K562 (cell line): Measurements from ENCODE around the gene OMP. TPM values are rescaled to one million over a fixed set of nuclear protein-coding genes. Genes with fewer than 3 reads are reported as not detected.

Experiments used
- CREBBP ChIP-seq: IDR thresholded peaks from one replicate; pipeline ENCODE4 v1.6.1; 2012; ENCODE audit warnings: low read depth, mild to moderate bottlenecking, control low read depth, inconsistent platforms, low read length
- CREM ChIP-seq: IDR thresholded peaks from 2 replicates; pipeline ENCODE4 v1.6.1; 2014; ENCODE audit warnings: antibody characterized with exemption, low read depth
- CTBP1 ChIP-seq: fragments of 450-650 bp; IDR thresholded peaks from 2 replicates; pipeline ENCODE4 v1.6.1; 2016; ENCODE audit warnings: borderline replicate concordance
- CXXC5 ChIP-seq: fragments of 250-450 bp; sonication (Bioruptor Pico); IDR thresholded peaks from 2 replicates; pipeline ENCODE4 v1.8.0; 2022; ENCODE audit warnings: inconsistent platforms, mild to moderate bottlenecking, moderate library complexity
- HMGXB4 ChIP-seq: sonication (generic); formaldehyde crosslinking; IDR thresholded peaks from 2 replicates; pipeline ENCODE4 v1.8.1; 2023; ENCODE audit warnings: mild to moderate bottlenecking, missing genetic modification reagents
- MED1 ChIP-seq: sonication (generic); formaldehyde crosslinking; IDR thresholded peaks from 2 replicates; pipeline ENCODE4 v1.8.1; 2023; ENCODE audit warnings: missing genetic modification reagents, borderline replicate concordance
- NFE2L1 ChIP-seq: fragments of 450-650 bp; IDR thresholded peaks from 2 replicates; pipeline ENCODE4 v1.6.1; 2016; ENCODE audit warnings: missing genetic modification characterization, low read depth, mild to moderate bottlenecking, missing compliant biosample characterization, moderate library complexity, borderline replicate concordance
- PTTG1 ChIP-seq: fragments of 450-650 bp; IDR thresholded peaks from 2 replicates; pipeline ENCODE4 v1.6.1; 2016; ENCODE audit warnings: low read depth, mild to moderate bottlenecking, missing genetic modification characterization, missing compliant biosample characterization
- SAFB2 ChIP-seq: fragments of 200-400 bp; formaldehyde crosslinking; IDR thresholded peaks from 2 replicates; pipeline ENCODE4 v1.6.1; 2018; ENCODE audit warnings: borderline replicate concordance, low read length, low read depth, moderate library complexity; ENCODE audit not compliant: severe bottlenecking
- SFPQ ChIP-seq: fragments of 200-400 bp; formaldehyde crosslinking; IDR thresholded peaks from 2 replicates; pipeline ENCODE4 v1.6.1; 2017; ENCODE audit warnings: mild to moderate bottlenecking, low read depth, low read length, moderate library complexity
- ZNF184 ChIP-seq: sonication (generic); formaldehyde crosslinking; IDR thresholded peaks from 2 replicates; pipeline ENCODE4 v1.5.0; 2020; ENCODE audit warnings: missing genetic modification reagents
- ZNF740 ChIP-seq, 3 experiments: fragments of 200-800 bp in 1 of 3; sonication (Bioruptor generic) in 1 of 3; sonication (generic) in 1 of 3; formaldehyde crosslinking in 1 of 3; IDR thresholded peaks; 2 replicates each; pipeline versions ENCODE4 v1.6.1 to v1.8.0; 2016 to 2022; ENCODE audit warnings: mild to moderate bottlenecking in 2 of 3, missing compliant biosample characterization in 2 of 3, missing genetic modification characterization in 2 of 3, missing genetic modification reagents in 1 of 3
- polyA plus RNA-seq, 8 experiments: library from polyadenylated mRNA; depleted of rRNA in 4 of 8; stranded (reverse) in 5 of 8; unstranded in 3 of 8; fragments of >200 nt; fragmentation: Nextera tagmentation in 2 of 8; fragmentation: Illumina TruSeq in 1 of 8; extraction: Ambion mirVana in 2 of 8; extraction: Trizol in 1 of 8; gene quantifications; 2 replicates each; pipeline versions ENCODE4 v1.2.1 to v1.2.3, GENCODE V29; 2011 to 2014; ENCODE audit warnings: inconsistent platforms in 1 of 8, missing spikeins in 1 of 8
- total RNA-seq, 7 experiments: library from RNA; depleted of rRNA in 6 of 7; stranded (reverse); fragments of >200 nt in 6 of 7; fragmentation: Illumina TruSeq in 2 of 7; extraction: Trizol in 2 of 7; gene quantifications; 2 replicates each; pipeline versions ENCODE4 v1.2.1 to v1.2.3, GENCODE V29; 2011 to 2021; ENCODE audit warnings: low replicate concordance in 1 of 7
- TF ChIP-seq, protein P1 (sequence below): sonication (generic); formaldehyde crosslinking; IDR thresholded peaks from 2 replicates; pipeline ENCODE4 v1.8.0; 2022; ENCODE audit warnings: mild to moderate bottlenecking, missing genetic modification reagents

Gene OMP
- total and polyA plus RNA-seq, 9 of the 15 experiments (the other 6 are each of a cell fraction or from before 2014, with no cell fraction given), result not detected

DNA sequence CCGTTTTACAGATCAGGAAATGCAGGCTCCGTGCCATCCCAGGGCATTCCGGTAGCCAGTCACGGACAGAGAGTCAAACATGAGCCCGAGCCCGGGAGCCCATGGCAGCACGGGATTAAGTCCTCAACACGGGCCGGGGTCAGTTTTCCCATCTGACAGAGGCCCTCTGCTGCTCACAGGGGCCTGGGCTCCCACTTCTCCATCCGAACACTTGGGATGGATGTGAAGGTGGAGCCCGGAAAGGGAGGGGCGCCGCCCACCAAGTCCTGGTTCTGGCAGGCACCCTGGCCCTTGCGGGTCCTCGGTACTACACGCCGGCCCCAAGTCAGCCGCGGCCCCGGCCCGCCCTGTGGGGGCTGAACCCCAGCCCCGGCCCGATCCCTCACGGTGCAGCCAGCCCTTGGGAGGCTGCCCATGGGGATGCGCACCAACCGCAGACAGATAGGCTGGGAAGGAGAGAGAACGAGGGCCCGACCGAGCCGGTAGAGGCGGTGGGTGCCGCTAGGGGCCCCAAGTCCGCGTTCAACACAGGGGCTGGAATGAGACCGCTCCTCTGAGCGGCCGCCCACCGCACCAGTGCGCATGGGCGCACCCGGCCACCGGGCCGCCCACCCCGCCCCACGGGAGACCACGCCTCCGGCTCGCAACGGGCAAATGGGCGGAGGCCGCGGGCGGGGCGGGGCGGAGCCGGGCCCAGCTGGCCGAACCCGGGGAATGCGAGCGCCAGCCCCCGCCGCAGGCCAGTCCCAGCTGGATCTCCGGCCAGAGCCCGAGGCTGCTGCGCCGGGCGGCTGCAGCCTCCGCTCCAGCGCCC lies 36.2 kb upstream of the OMP start, which contains the start of gene CAPN5 (continued):
- no peak for TF ChIP-seq SFPQ
- no peak for TF ChIP-seq MED1 (CRISPR knock-in tag)
- no peak for TF ChIP-seq ZNF184 (CRISPR knock-in tag)
- TF ChIP-seq CXXC5, result peak; percentile 57
- TF ChIP-seq CREBBP, result no peak
- TF ChIP-seq, protein P1, sequence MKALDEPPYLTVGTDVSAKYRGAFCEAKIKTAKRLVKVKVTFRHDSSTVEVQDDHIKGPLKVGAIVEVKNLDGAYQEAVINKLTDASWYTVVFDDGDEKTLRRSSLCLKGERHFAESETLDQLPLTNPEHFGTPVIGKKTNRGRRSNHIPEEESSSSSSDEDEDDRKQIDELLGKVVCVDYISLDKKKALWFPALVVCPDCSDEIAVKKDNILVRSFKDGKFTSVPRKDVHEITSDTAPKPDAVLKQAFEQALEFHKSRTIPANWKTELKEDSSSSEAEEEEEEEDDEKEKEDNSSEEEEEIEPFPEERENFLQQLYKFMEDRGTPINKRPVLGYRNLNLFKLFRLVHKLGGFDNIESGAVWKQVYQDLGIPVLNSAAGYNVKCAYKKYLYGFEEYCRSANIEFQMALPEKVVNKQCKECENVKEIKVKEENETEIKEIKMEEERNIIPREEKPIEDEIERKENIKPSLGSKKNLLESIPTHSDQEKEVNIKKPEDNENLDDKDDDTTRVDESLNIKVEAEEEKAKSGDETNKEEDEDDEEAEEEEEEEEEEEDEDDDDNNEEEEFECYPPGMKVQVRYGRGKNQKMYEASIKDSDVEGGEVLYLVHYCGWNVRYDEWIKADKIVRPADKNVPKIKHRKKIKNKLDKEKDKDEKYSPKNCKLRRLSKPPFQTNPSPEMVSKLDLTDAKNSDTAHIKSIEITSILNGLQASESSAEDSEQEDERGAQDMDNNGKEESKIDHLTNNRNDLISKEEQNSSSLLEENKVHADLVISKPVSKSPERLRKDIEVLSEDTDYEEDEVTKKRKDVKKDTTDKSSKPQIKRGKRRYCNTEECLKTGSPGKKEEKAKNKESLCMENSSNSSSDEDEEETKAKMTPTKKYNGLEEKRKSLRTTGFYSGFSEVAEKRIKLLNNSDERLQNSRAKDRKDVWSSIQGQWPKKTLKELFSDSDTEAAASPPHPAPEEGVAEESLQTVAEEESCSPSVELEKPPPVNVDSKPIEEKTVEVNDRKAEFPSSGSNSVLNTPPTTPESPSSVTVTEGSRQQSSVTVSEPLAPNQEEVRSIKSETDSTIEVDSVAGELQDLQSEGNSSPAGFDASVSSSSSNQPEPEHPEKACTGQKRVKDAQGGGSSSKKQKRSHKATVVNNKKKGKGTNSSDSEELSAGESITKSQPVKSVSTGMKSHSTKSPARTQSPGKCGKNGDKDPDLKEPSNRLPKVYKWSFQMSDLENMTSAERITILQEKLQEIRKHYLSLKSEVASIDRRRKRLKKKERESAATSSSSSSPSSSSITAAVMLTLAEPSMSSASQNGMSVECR (CRISPR knock-in tag), result no peak
- peak; percentile 74 for TF ChIP-seq CTBP1
- no peak for TF ChIP-seq ZNF740 (CRISPR knock-in tag; IDR thresholded peaks at IDR 0.05)
- no peak for TF ChIP-seq ZNF740 (tag; IDR thresholded peaks at IDR 0.05)
- TF ChIP-seq NFE2L1, result no peak
- no peak for TF ChIP-seq SAFB2
- TF ChIP-seq CREM, result 0 out of 2 replicates have a peak, but pooled peaks have one; percentile 9
- no peak for TF ChIP-seq PTTG1
- no peak for TF ChIP-seq HMGXB4 (CRISPR knock-in tag)
